Dedifferentiated amniotic fluid mesenchymal stem cell (primary cell): ENCODE data around the gene TSPAN4.

Experiments used
- DNase-seq: peaks from one replicate; pipeline ENCODE4 v3.0.0-alpha.2; 2016; ENCODE audit errors: extremely low spot score

TSPAN4 gene, protein sequence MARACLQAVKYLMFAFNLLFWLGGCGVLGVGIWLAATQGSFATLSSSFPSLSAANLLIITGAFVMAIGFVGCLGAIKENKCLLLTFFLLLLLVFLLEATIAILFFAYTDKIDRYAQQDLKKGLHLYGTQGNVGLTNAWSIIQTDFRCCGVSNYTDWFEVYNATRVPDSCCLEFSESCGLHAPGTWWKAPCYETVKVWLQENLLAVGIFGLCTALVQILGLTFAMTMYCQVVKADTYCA

DNA sequence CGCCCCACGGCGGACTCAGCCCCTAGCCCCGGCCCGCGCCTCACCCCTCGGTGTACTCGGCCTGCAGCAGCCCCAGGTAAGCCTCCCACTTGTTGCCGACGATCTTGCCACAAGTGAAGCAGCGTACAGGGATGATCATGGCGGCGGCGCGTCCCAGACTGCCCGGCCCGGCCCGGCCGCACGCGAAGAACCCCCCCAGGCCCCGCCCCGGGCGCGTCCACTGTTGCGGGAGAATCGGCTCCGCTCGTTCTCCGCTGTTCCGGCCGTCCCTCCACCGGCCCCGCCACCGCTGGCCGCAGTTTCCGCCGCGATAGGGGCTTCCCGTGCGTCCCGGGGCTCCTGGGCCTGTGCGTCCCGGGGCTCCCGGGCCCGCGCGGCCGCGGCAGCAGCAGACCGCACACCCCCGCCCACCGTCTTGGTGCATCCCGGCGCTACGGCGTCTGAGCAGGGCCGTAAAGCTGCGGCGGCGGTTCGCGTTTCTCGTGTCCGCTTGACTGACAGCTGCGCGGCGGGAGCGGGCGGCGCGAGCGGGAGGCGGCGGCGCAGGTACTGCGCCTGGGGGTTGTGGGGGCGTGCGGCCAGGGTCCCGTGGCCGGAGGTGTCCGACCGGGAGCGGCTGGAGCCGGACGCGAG is at the start of gene TSPAN4, which contains the start of gene POLR2L:
TSPAN4 (plus strand) TSS at position 483 of the 633 bp plus-strand sequence. CDS start 7,453 bp downstream, outside the sequence.
POLR2L (minus strand) TSS at position 160 of the 633 bp plus-strand sequence; CDS start at position 139, 21 bp downstream.
- peak; percentile 81 for DNase-seq

DNA sequence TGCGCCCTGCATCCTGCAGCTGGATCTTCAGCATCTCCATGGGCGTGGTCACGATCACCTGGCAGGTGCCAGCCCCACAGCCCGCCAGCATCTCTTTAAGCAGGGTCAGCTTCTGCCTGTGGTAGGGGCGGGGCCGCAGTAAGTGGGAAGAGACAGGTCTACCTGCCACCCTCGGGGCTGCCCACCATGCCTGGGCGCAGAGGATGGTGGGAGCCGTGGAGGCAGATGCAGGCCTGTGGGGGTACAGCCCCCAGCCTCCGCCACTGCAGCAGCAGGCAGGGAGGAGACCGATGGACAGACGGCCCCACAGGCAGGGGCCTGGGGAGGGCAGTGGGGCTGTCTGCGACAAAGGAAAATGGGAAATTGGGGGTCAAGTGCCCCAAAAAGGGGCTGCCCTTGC is 49.8 kb upstream of the TSPAN4 start:
- no peak for DNase-seq

DNA sequence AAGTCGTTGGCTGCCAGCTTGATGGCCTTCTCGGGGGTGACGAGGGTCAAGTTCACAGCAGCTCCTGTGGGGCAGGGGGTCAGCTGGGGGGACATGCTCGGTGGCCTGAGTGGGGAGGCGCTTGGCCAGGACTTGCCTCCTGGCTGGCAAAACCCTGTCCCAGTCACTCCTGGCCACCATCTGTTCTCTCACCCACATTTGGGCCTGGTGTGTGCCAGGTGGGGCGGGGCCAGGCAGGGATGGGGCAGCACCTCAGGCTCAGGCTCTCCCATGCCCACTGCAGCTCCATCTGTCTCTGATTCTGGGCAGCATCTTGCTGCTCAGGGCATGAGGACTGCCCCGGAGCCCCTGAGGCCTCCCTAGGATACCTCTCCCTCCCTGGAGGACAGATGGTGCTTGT is 49.1 kb upstream of the TSPAN4 start:
- no peak for DNase-seq

DNA sequence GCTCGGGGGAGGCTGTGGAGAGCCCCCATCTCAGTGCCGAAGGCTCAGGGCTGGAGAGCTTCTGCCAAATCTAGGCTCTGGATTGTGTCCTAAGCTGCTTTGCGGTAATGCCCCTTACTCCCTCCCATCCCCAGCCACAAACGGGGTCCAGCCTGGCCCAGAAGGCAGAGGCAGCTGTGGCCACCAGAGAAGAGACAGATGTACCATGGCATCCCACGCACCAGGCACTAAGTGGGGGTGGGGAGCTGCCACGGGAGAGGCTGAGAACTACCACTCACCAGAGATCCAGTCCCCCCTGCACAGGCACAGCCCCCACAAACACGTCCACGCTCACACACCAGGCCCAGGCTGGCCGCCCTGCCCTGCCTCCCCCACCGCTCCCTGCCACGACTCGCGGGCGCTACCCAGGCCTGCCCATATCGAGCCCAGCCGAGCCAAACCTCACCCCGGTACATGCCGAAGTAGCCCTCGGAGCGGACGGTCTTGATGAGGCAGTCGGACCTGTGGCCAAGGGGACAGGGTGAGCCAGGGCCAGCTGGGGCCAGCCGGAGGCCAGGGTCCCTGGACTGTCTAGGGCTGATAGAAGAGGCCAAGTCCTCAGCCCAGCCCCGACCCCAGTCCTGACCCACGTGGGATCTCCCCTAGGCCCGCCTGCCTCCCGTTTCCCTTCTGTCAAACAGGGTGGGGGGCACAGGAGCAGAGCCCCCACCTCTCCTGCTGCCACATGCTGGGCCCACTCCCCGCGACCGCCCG is 48.5 kb upstream of the TSPAN4 start:
- no peak for DNase-seq

DNA sequence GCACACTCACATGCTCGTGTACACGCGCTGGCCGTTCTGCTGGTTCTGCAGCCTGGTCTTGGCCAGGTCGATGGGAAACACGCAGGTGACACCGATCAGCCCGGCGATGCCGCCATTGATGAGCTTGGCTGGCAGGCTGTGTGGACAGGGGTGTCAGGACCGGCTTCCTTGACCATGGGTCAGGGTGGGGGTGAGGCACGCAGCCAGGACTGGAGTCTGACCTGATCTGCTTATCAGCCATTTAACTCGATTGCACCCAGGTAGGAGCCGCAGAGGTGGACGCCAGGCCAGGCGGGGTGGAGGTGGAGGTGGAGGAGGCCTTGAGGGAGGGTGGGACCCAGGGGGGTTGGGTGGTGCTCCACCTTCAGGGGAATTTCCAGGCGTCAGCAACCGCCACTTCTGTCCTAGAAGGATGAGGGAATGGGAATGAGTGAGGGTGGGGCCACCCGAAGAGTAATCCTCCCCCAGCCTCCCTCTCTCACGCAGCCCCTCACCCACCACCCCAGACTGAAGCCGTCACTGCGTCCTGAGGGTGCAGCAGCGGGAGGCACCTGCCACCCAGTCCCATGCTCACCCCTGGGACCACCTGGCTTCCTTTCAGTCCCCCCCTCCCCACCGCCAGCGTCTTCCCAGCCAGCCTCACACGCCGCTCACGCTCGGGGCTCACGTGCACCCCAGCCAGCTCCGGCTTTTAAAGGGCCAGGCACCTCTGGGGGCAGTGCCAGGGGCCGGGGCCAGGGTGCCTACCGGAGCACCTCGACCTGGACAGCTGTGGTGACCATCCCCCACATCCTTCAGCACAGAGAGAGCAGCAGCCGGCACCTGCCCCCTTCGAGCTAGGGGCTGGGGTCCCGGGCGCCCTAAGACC is 47.7 kb upstream of the TSPAN4 start:
- no peak for DNase-seq

DNA sequence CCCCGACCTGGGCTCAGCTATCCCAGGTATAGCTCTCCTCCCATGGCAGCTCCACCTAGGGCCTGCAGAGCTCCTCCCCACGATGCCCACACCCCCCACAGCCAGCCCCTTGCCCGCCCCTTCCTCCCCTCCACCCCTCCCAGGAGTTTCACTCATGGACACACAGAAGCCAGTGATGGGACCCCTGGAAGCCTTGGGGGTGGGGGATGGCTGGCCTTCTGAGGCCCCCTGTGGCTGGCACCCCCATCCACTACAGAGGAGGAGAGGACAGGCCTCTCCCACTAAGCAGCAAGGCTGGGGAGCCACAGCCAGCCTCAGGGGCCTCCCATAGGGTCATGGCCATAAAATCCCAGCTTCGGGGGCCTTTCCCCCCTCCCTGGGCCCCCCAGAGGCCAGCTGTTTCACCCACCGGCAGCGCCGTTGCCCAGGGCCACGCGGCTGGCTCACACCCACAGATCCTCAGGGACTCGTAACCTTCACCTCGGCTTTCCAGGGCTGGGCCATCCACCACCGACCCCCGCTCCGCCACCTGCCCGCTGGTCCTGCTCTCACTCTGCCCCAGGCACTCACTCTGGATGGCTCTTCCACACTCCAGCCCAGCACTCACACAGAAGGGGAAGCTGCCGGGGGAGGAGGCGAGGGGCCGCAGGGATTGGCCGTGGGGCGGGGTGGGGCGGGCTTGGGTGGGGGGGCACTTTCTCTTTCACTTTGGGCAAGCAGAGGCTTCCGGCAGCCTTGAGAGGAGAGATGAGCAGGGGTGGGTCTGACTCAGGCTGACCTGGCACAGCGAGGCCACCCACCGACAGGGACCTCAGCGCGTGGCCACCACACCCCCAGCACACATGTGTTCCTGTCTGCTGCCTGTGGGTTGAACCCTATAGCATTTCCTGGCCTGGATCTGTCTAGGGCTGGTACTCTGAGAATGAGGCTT is 46.8 kb upstream of the TSPAN4 start:
- peak; percentile 45 for DNase-seq

DNA sequence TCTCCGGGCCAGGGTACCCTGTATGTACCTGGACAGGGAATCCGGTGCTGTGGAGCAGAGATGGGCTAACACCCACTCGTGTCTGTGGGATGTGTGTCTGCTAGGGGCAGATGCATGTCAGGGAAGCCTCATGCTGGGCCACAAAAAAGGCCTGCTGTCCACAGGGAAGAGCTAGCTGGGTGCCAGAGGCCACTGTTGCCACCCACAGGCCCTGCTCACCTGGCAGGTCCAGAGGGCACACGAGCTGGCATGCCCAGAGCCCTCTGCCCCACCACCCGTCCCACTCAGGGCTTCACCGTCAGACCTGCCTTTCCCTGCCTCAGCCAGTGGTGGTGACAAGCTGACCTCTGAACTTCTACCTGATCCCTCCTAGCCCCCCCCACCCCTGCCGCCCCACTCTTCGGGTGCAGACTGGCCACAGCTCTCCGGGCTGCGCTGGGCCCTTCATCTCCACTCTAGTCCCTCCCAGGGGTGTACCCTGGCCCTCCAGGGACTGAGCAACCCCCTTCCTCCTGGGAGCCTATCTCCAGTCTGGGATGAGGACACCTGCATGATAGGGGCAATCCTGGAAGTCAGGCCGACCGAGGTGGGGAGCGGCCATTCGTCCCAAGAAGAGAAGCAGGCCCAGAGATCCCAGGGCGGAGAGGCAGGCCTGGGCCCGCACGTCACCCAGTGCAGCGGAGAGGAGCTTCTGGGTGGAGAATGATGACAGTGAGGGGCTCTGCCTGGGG is 45.9 kb upstream of the TSPAN4 start:
- DNase-seq: no peak

DNA sequence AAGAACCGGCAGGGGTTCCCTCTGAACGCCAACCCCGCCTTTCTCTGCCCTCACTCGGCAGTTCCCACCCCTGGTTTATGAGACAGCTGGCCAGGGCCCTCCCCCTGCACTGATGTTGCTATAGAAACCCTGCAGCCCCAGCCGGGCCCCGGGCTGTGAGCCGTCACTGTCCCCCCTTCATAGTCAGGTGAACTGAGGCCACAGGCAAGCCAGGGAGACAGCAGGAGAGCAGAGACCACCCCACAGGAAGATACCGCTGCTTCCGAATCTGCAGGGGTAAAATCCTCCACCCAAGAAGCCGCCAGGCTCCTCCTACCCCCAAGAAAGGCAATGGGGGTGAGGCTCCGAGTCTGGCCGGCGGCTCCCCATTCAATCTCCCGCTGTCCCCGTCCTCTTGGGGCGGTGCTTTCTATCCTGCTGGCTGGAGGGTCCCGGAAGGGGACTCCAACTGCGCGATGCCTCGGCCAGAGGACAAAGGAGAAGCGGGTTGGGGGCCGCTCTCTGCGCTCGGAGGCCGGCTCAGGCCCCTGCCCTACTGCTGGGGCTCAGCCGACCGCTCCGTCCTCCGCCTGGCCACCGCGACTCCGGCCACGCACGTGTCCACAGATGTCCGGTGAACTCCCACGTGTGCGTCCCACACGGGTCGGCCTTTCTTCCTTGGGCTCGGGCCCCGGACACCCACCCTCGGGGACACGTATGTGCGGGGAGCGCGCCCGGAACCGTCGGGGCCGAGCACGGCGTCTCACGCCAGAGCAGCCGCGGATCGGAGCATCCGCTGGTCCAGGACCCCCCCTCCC is 45.2 kb upstream of the TSPAN4 start:
- DNase-seq: peak; percentile 82

DNA sequence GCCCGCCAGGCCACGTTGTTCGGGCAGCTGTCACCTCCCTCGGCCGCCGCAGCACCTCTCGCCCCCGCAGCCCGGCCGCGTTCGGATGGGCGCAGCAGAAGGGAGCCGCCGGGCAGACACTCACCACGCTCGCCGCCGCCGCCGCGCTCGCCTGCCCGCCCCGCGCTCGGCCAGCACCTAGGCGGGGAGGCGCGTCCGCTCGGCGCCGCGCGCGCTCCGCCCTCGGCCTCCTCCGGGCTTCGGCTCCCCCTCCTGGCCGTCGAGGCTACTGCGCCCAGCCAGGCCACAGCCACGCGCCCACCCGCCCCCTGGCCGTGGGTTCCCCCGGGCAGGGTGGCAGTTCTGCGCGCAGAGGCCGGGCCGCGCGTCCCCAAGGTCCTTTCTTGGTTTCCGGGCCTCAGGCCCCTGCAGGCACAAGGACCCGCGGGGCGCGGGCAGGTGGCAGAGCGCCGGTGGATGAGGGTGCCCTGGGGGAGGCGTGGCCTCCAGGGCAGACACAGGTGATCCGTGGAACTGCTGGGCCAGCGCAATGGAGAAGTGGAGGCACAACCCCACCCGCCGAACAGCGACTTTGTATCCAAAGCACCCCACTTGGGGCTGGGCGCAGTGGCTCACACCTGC is 44.4 kb upstream of the TSPAN4 start, which contains the start of gene SLC25A22:
SLC25A22 (minus strand) TSS at position 189 of the 621 bp plus-strand sequence. CDS start 3,275 bp downstream, outside the sequence.
- DNase-seq: peak; percentile 62

DNA sequence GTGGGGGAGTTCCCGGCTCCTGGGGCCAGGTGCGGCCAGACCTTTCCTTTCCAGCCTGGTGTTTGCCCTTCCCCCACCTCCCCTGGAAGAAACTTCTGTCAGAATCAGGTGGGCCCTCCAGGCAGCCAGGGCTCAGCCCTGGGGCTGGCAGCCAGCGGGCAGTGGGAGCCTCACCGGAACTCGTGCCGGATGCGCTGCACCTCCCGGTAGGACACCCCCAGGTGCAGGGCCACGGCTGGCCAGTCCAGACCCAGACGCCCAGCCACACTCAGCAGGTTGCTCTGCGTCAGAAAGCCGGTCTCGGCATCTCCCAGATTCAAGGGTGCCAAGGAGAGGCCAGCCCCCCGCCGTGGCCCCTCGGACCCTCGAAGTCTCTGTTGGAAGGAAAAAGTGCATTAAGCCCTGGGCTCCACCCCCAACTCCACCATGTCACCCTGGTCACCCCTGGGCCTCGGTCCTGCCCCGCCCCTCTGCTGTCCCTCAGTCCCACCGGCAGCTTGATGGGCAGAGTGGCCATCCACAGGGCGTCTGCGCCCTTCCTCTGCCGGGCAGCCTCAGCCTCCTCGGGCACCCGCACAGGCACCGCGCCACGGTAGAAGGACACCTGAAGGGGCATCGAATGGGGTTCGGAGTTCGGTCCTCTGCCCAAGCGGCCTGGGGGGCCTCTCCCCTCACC is 42.9 kb upstream of the TSPAN4 start:
- DNase-seq: no peak

DNA sequence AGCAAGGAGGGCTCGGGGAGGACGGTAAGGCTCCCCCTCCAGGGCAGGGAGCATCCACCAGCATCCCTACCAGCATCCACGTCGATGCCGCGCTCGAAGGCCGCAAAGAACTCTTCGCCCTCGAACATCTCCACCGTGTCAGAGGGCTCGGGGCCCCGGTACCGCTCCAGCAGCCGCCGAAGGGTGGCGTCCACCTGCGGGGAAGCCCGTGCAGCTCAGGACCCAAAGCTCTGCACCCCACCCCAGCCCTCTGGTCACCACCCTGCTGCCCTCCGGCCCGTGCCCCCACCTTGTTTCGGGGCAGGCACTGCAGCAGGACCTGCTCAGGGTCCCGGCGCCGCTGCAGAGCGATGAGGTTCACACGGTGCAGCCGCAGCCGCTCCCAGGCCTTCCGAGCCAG is 42.2 kb upstream of the TSPAN4 start:
- no peak for DNase-seq

DNA sequence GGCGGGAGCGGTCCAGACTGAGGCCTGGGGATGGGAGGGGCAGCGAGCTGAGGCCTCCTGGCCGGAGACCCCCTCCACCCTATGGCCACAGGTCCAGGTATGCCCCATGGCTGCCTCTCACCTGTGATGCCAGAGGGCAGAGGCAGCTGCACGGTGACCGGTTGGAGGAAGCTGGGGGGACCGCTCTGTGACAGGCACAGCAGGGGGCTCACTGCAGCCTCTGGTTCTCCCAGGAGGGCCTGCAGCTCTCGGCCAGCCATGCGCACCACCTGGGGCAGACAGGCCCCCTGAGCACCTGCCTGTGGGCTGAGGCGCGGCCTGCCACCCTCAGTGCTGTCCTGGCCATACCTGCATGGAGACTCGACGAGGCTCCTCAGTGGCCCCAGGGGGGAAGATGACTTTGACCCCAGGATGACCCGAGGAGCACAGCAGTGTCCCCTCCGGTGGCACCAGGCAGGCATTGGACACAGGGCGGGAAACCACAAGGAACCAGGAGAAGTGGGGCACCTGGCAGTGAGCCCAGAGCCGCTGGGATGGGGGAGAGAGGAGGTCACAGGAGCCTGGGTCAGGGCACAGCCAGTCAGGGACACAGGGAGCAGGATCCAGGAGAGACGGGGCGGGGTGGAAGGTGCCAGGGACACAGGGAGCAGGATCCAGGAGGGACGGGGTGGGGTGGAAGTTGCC is 41.4 kb upstream of the TSPAN4 start:
- no peak for DNase-seq

DNA sequence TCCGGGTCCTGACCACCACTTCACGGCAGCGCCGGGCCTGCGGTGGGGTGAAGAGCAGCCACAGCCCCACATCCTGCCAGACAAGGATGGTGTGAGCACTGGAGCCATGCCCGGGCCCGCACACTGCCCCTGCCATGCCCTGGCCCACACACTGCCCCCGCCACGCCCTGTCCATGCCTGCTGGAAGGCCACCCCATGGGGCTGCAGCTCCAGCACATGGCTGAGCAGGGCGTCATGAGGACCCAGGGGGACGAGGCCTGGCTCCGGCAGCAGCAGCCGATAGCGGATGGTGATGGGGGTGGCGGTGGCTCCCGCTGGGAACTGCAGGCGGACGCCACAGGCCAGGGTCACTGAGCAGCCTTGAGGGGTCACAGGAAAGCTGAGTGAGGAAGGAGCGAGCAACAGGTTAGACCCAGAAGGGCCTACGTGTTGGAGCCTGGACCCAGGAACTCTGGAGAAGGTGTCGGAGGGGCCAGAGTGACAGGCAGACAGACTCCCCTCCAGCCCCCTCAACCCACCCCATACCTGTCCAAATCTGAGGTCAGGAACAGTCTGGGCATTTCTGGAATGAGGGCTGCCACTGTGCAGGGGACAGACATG is 40.5 kb upstream of the TSPAN4 start:
- DNase-seq: no peak

DNA sequence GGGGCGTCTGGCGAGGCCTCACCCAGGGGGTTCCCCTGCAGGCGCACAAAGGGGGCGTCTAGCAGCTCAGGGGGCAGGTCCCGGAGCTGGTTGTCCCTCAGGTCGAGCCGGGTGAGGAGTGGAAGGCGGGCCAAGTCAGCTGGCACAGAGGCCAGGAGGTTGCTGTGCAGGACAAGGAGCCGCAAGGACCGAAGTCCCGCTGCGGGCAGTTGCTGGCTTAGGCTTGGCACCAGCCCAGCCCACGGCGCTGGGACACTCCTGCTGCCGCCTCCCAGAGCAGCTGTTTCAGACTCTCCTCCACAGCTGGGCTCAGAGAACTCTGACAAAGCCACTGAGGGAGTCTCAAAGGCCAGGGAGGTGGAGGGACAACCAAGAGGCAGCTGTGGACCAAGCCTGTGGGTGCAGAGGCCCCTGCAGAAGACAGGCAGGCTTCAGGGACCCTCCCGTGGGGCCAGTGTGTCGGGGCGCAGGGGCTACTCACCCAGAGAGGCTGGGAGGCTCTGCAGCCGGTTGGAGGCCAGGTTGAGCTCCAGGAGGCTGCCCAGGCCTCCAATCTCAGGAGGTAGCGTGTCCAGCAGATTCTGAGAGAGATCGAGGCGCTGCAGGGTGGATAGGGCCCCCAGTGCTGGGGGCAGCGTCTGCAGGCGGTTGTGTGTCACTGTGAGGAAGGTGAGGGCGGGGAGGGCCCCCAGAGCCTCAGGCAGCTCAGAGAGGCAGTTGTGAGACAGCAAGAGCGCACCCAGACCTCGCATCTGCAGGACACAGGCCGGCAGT is 39.8 kb upstream of the TSPAN4 start:
- DNase-seq: no peak

DNA sequence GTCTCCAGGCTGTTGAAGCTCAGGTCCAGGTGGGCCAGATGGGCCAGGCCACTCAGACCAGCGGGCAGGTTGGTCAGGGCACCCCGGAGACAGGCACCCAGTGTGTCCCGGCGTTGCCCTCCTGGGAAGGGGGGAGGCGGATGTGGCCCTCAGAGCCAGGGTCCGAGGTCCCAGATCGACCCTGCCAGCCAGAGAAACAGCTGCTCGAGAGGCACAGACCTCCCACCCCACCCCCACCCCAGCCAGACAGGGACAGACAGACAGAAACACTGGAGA is 39.2 kb upstream of the TSPAN4 start:
- no peak for DNase-seq

DNA sequence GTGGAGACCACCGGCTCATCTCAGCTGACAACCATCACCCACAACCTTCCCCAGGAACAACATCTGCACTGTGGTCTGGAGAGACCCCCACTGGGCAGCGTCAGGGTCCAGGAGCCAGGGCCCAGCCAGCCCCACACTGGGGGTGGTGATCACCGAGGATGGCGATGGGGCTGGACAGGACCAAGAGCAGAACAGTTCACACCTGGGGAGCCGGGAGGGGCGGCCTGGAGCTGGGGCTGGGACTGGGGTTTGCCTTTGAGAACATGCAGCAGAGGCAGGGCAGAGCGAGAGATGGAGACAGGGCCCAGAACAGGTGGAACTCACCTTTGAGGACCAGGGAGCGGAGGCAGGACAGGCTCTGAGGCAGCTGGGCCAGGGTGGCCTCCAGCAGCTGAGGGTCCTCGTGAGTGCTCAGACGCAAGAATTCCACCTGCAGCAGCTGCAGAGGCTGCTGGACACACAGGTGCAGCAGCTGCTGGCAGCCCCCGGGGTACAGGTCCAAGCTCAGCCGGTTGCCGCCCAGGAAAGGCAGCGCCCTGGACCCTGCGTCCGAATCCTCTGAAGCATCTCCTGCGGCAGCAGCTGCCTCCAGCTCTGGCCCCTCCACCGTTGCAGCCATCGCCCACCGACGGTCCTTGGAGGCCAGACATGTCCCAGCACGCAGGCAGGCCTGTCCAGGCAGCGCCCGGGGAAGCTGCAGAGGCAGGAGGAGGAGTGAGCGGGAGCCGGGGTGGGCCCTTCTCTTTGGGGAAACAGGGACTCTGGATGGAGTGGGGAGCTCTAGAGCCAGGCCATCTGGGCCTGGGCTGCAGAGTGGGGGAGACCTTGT is 38.7 kb upstream of the TSPAN4 start:
- no peak for DNase-seq
